Heart left ventricle (tissue), 16 donors: ENCODE results near the gene CPNE5. TPM values are rescaled to one million over a fixed set of nuclear protein-coding genes. Genes with fewer than 3 reads are reported as not detected.

Experiments
- ATAC-seq, 4 donors: fragments of 200-7000 bp; cut with Tn5 transposase; one replicate each; pipeline ENCODE4 v1.9.1; 2020 to 2022; ENCODE audit warnings: moderate library complexity in 4 of 4, mild to moderate bottlenecking in 3 of 4, moderate number of reproducible peaks in 1 of 4
- DNase-seq, 5 donors: peaks; one replicate each; pipeline ENCODE4 v3.0.0-alpha.2; 2020
- H3K27ac ChIP-seq, 12 donors: fragments of 200-600 bp; sonication (generic) in 4 of 12; one replicate each; pipeline versions ENCODE4 v1.5.0 to v1.8.0; 2016 to 2022; ENCODE audit warnings: mild to moderate bottlenecking in 2 of 12
- H3K27me3 ChIP-seq, 9 donors: fragments of 200-600 bp; sonication (generic) in 2 of 9; one replicate each; pipeline versions ENCODE4 v1.5.1 to v1.8.0; 2016 to 2022; ENCODE audit warnings: mild to moderate bottlenecking in 3 of 9
- H3K36me3 ChIP-seq, 9 donors: fragments of 200-600 bp; sonication (generic) in 2 of 9; one replicate each; pipeline versions ENCODE4 v1.5.0 to v1.8.0; 2018 to 2022; ENCODE audit warnings: mild to moderate bottlenecking in 2 of 9
- H3K4me1 ChIP-seq, 12 donors: fragments of 200-600 bp; sonication (generic) in 4 of 12; one replicate each; pipeline versions ENCODE4 v1.5.0 to v1.8.0; 2016 to 2022; ENCODE audit warnings: mild to moderate bottlenecking in 3 of 12
- H3K4me3 ChIP-seq, 12 donors: fragments of 200-600 bp; sonication (generic) in 4 of 12; one replicate each; pipeline versions ENCODE4 v1.5.0 to v1.8.0; 2017 to 2022; ENCODE audit warnings: mild to moderate bottlenecking in 9 of 12, moderate library complexity in 4 of 12
- H3K9me3 ChIP-seq, 12 donors: fragments of 200-600 bp; sonication (generic) in 4 of 12; one replicate each; pipeline versions ENCODE4 v1.5.0 to v1.8.0; 2016 to 2022; ENCODE audit warnings: mild to moderate bottlenecking in 1 of 12
- POLR2A ChIP-seq, 2 donors: fragments of 450-650 bp; IDR thresholded peaks; one replicate each; pipeline ENCODE4 v1.6.1; 2017; ENCODE audit warnings: antibody characterized with exemption in 2 of 2, mild to moderate bottlenecking in 2 of 2, moderate library complexity in 2 of 2
- WGBS, 4 donors: extraction: QIAGEN DNeasy Blood & Tissue Kit in 2 of 4; methylation state at CpG; one replicate each; pipeline versions ENCODE4 v1.1.5 to v1.1.7; 2013 to 2018; 5-methylcytosine and 5-hydroxymethylcytosine counted together
- intact Hi-C, 10 donors: fragments of 100-400 bp; cut with DNase I; formaldehyde crosslinking; loops; one replicate each; pipeline versions ENCODE4 v1.11.1 to v1.14.2; 2022
- polyA plus RNA-seq, 2 donors: library from polyadenylated mRNA; stranded (reverse); fragments of 200-250 nt; gene quantifications; one replicate each; pipeline ENCODE4 v1.2.3, GENCODE V29; 2013
- total RNA-seq, 9 donors: library from RNA; depleted of rRNA in 2 of 9; stranded (reverse); fragments of >200 nt in 2 of 9; fragmentation: NEBNext Ultra II Directional in 3 of 9; extraction: Animal tissue kit (Norgen Biotek cat#: 25700) in 3 of 9; gene quantifications; one replicate each; pipeline versions ENCODE4 v1.1.0 to v1.2.4, GENCODE V29; 2016 to 2023
- TF ChIP-seq, protein P1 (sequence below), 12 donors: fragments of 200-600 bp; sonication (generic) in 4 of 12; IDR thresholded peaks; one replicate each; pipeline versions ENCODE4 v1.5.0 to v1.8.0; 2018 to 2022; ENCODE audit warnings: antibody characterized with exemption in 12 of 12, mild to moderate bottlenecking in 5 of 12
- donor health status: ischemic (EF 13 %, LVEDD 7.1; RV severe dilation, severe dysfunction).
- donor health status: healthy with polysubstance abuse.
- donor health status: DM: no; HTN: yes; CAD: no.
- donor health status: DM: no; HTN: no; CAD: no.
- donor health status: ischemic (EF 25% LVEDD 6.9; RV normal size, moderate dysfunction).
- donor health status: ischemic (EF 25% LVEDD 5.7; RV mildly dilated, moderate dysfunction).
- donor health status: healthy.
- donor health status: DM: yes; HTN: yes; CAD: no.
- donor health status: ischemic (EF 35%, LVEDD 5.7; RV mildly dilated, moderate dysfunction).
- donor health status: nonischemic (EF 11% LVEDD 7.7; RV severe dilation, severe dysfunction).
- donor health status: DM: yes; HTN: yes; CAD: no.
- donor health status: PGD.
- donor health status: ischemic (EF 29% LVEDD 5.4; RV normal size, mild dysfunction).
- donor health status: nonischemic (EF 23%, LVEDD 6.1; RV moderate dilation, normal function).

CPNE5 gene
- total and polyA plus RNA-seq, 11 donors = 4.0 to 111 (median 13.4) TPM

DNA sequence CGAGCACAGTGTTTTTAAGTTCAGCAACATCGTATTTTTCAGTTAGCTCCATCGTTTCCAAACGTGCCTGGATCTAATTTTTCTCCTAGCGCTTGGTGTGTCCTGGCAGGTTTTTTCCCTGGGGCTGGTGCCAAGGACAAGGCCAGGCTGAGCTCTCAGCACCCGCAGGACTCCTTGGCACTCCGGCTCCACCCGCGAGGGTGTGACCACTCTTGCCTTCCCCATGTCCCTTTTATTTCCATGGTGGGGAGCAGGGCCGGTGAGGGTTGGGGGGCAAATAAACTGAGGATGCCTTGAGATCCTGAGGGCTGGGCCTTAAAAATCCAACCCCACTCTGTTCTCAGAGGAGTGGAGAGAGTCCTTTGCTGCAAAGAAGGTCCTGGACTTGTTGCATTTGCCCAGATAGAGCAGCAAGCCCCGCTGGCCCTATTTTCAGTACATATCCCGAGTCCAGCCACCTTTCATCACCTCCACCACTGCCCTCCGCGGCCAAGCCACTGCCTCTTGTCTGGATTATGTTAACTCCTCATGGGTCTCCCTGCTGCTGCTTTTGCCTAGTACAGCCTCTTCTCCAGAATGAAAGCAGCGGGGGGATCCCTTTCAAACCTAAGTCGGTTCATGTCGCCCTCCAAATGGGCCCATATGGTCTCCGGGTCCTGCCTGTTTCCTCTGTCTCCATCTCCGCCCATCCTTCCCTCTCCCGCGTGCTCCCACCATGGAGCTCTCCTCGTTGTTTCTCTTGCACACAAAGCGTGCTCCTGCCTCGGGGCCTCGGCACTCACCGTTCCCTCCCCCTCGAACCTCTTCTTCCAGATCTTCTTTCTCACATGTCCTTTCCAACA is 146.2 kb downstream of the CPNE5 start:
- DNase-seq (peak in 2 of 5 donors; percentile 55 to 79), ATAC-seq (peak; percentile 75 to 80 (median 78))
- Histone ChIP-seq H3K27me3 (no peaks in the 10 kb centered on the region), H3K4me3 (peak overlapping the region in 3 of 12 donors; percentile 1 to 13 (median 7)), H3K4me1 (peaks cover 0 to 23% (median 12%) of the 10 kb centered on the region in 12 donors), H3K27ac (peak overlapping the region in 5 of 12 donors; percentile 1 to 55 (median 50)), H3K9me3 (no peaks in the 10 kb centered on the region), H3K36me3 (no peaks in the 10 kb centered on the region)
- intact Hi-C loops = loop anchor here in 1 of 10 donors (10.0 kb wide), 1 partner anchor 278 kb away; no protein-coding TSS in a partner anchor
- TF ChIP-seq, protein P1, sequence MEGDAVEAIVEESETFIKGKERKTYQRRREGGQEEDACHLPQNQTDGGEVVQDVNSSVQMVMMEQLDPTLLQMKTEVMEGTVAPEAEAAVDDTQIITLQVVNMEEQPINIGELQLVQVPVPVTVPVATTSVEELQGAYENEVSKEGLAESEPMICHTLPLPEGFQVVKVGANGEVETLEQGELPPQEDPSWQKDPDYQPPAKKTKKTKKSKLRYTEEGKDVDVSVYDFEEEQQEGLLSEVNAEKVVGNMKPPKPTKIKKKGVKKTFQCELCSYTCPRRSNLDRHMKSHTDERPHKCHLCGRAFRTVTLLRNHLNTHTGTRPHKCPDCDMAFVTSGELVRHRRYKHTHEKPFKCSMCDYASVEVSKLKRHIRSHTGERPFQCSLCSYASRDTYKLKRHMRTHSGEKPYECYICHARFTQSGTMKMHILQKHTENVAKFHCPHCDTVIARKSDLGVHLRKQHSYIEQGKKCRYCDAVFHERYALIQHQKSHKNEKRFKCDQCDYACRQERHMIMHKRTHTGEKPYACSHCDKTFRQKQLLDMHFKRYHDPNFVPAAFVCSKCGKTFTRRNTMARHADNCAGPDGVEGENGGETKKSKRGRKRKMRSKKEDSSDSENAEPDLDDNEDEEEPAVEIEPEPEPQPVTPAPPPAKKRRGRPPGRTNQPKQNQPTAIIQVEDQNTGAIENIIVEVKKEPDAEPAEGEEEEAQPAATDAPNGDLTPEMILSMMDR (IDR thresholded peaks at IDR 0.05) = no peak
- no peak for TF ChIP-seq POLR2A (IDR thresholded peaks at IDR 0.05)
- WGBS, 4 donors = 38 to 50% (median 42%) methylated on average over 27 of the region's 27 CpGs

DNA sequence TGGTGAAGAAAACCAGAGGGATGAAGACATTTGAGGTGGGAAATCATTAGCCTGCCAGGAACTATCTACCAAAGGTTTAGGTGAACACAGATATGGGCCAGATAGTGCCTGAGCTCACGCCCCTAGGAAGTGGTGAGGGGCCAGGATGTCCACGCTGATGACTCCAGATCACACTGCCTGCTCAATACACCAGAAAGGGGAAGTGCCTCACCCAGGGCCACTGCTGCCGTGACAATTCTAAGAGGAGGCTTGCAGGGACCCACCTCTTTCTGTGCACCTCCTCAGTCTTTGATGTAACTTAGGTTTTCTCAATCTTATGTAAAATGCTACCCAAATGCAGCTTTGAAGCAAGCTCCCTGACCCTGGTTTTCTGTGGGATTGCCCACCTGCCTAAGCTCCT is 147.0 kb downstream of the CPNE5 start:
- H3K27ac ChIP-seq = peak overlapping the region in 2 of 12 donors; percentile 1 to 51
- no peak overlapping the region for H3K4me3 ChIP-seq
- H3K4me1 ChIP-seq = peaks cover 0 to 19% (median 12%) of the 10 kb centered on the region in 12 donors
- H3K27me3 ChIP-seq = no peaks in the 10 kb centered on the region
- intact Hi-C loops = loop anchor here in 1 of 10 donors (10.0 kb wide), 1 partner anchor 277 kb away; no protein-coding TSS in a partner anchor
- H3K9me3 ChIP-seq = no peaks in the 10 kb centered on the region
- DNase-seq (no peak), ATAC-seq (peak in 2 of 4 donors; percentile 42 to 47)
- TF ChIP-seq, protein P1 (IDR thresholded peaks at IDR 0.05) = no peak
- TF ChIP-seq POLR2A (IDR thresholded peaks at IDR 0.05) = no peak
- 55 to 68% (median 65%) methylated on average over 3 of the region's 3 CpGs for WGBS, 4 donors
- H3K36me3 ChIP-seq = peaks cover 0 to 8% (median 5%) of the 10 kb centered on the region in 9 donors

DNA sequence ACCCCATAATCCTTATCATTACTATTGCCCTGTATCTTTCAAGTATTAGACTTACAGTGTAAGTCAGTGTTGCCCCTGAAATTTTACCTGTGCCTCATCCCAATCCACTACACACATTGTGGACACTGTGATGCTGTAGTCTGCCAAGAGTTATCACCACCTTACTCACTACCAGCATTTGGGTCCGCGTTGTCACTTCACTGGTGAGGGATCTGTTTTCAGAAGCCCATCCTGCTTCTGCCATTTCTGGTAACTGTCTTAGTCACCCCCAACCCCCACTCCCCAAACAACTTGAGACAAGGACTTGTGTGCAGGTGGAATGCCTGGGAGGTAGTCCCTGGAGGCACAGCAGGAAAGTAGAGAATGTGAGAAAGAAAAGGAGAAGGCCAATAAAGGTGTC is 147.6 kb downstream of the CPNE5 start:
- H3K27ac ChIP-seq = no peak overlapping the region
- DNase-seq (no peak), ATAC-seq (no peak)
- no peak overlapping the region for H3K4me3 ChIP-seq
- WGBS, 4 donors = 66 to 81% (median 78%) methylated on average over 2 of the region's 2 CpGs
- H3K36me3 ChIP-seq = peaks cover under 1 to 14% (median 11%) of the 10 kb centered on the region in 9 donors
- no peaks in the 10 kb centered on the region for H3K27me3 ChIP-seq
- intact Hi-C loops = loop anchor here in 2 of 10 donors (2.0 to 10.0 kb wide), 2 partner anchors 61 to 277 kb away; no protein-coding TSS in a partner anchor
- TF ChIP-seq, protein P1 (IDR thresholded peaks at IDR 0.05) = no peak
- no peak for TF ChIP-seq POLR2A (IDR thresholded peaks at IDR 0.05)
- H3K4me1 ChIP-seq = peaks cover 0 to 19% (median 12%) of the 10 kb centered on the region in 12 donors
- no peaks in the 10 kb centered on the region for H3K9me3 ChIP-seq

DNA sequence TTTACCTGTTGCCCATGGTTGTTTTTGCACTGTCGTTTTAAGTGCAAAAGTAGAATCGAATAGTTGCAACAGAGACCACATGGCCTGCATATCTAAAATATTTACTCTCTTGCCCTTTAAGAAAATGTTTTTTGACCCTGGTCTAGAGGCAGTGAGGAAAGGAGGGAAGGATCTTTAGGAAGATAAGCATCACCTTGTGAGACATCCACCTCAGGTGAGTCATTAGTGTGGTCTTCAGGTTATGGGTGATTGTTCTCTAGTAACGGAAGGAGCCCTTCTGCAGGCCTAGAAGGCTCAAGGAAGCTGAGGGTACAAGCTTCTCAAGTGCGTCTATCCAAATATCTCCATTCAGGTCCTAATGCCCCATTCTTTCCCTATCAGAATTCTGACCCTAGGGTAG is 148.2 kb downstream of the CPNE5 start:
- H3K27me3 ChIP-seq = no peaks in the 10 kb centered on the region
- H3K9me3 ChIP-seq = no peaks in the 10 kb centered on the region
- H3K27ac ChIP-seq = no peak overlapping the region
- peaks cover 0 to 22% (median 12%) of the 10 kb centered on the region in 12 donors for H3K4me1 ChIP-seq
- no peak for ATAC-seq
- intact Hi-C loops = loop anchor here in 2 of 10 donors (2.0 to 10.0 kb wide), 2 partner anchors 62 to 276 kb away; no protein-coding TSS in a partner anchor
- DNase-seq = no peak
- no peak for TF ChIP-seq POLR2A (IDR thresholded peaks at IDR 0.05)
- TF ChIP-seq, protein P1 (IDR thresholded peaks at IDR 0.05) = no peak
- H3K36me3 ChIP-seq = peaks cover 3 to 20% (median 17%) of the 10 kb centered on the region in 9 donors
- H3K4me3 ChIP-seq = no peak overlapping the region
- WGBS, 4 donors = 93 to 97% (median 93%) methylated on average over 4 of the region's 4 CpGs
